Endothelial cell of umbilical vein (primary cell): ENCODE measurements around the gene LAMA5. TPM values are rescaled to one million over a fixed set of nuclear protein-coding genes. Genes with fewer than 3 reads are reported as not detected.

Experiments used
- BruUV-seq: library from RNA; stranded (reverse); fragments of 400-500 nt; replicated peaks from 2 replicates; lab custom pipeline; 2021; lab: Mats Ljungman, UMichigan
- CTCF ChIA-PET: fragments of 300-600, 350-600 bp; sonication (Branson Sonifier 250); formaldehyde crosslinking; loops from one replicate; lab custom pipeline; 2021; ENCODE audit warnings: antibody characterized with exemption, inconsistent platforms; lab: Charles Lee
- POLR2A ChIA-PET: fragments of 300-600, 350-600 bp; sonication (Branson Sonifier 250); formaldehyde crosslinking; loops from one replicate; lab custom pipeline; 2021; ENCODE audit warnings: antibody characterized with exemption, inconsistent platforms; lab: Charles Lee
- DNase-seq: peaks from one replicate; pipeline ENCODE4 v3.0.0-alpha.2; 2011; ENCODE audit warnings: low read depth, low spot score
- FAIRE-seq: peaks from 2 replicates; lab custom pipeline; 2011; peaks lifted over from hg19 to GRCh38; lab: Jason Lieb, UNC
- H2AFZ ChIP-seq: 2 replicates; pipeline ENCODE4 v1.6.0; 2012; ENCODE audit warnings: low read depth, low read length, control low read depth, inconsistent platforms
- H3K27ac ChIP-seq: 2 replicates; pipeline ENCODE4 v1.5.1; 2011; ENCODE audit warnings: low read depth, mild to moderate bottlenecking, control low read depth, low read length, moderate library complexity; ENCODE audit not compliant: insufficient read depth
- H3K27me3 ChIP-seq, 2 experiments: 2 replicates each; pipeline versions ENCODE4 v1.6.0 to v1.6.1; 2011; ENCODE audit warnings: low read length in 2 of 2, mixed read lengths in 1 of 2; ENCODE audit not compliant: control insufficient read depth in 2 of 2, insufficient read depth in 2 of 2
- H3K36me3 ChIP-seq, 2 experiments: 2 replicates in 1 of 2; 3 replicates in 1 of 2; pipeline ENCODE4 v1.5.1; 2011; ENCODE audit warnings: low read length in 2 of 2, mild to moderate bottlenecking in 1 of 2, moderate library complexity in 1 of 2; ENCODE audit not compliant: control insufficient read depth in 2 of 2, insufficient read depth in 2 of 2; ENCODE audit errors: extremely low read depth in 1 of 2
- H3K4me1 ChIP-seq: 3 replicates; pipeline ENCODE4 v1.5.1; 2011; ENCODE audit warnings: mild to moderate bottlenecking, low read length; ENCODE audit not compliant: control insufficient read depth, insufficient read depth; ENCODE audit errors: extremely low read depth
- H3K4me2 ChIP-seq: 2 replicates; pipeline ENCODE4 v1.6.1; 2011; ENCODE audit warnings: low read length, control low read depth, mixed read lengths; ENCODE audit not compliant: insufficient read depth
- H3K4me3 ChIP-seq, 3 experiments: fragments of 200-600 bp in 1 of 3; sonication (generic), shearing (Covaris generic) in 1 of 3; replicated peaks in 1 of 3; 2 replicates each; pipeline ENCODE4 v1.5.1; 2011 to 2016; ENCODE audit warnings: control low read depth in 3 of 3, low read length in 3 of 3, mild to moderate bottlenecking in 2 of 3, inconsistent platforms in 1 of 3, low read depth in 1 of 3, moderate library complexity in 1 of 3; ENCODE audit not compliant: insufficient read depth in 1 of 3
- H3K79me2 ChIP-seq: 2 replicates; pipeline ENCODE4 v1.6.0; 2012; ENCODE audit warnings: low read length, inconsistent platforms; ENCODE audit not compliant: control insufficient read depth, insufficient read depth
- H3K9ac ChIP-seq: replicated peaks from 2 replicates; pipeline ENCODE3; 2011; ENCODE audit warnings: low read length, control low read depth; ENCODE audit not compliant: insufficient read depth; ENCODE audit errors: extremely low read depth
- H3K9me1 ChIP-seq: replicated peaks from 3 replicates; pipeline ENCODE4 v1.6.0; 2011; ENCODE audit warnings: mild to moderate bottlenecking, low read length; ENCODE audit not compliant: control insufficient read depth, insufficient read depth; ENCODE audit errors: extremely low read depth
- H3K9me3 ChIP-seq: replicated peaks from 2 replicates; pipeline ENCODE4 v1.5.1; 2012; ENCODE audit warnings: low read length, inconsistent platforms; ENCODE audit not compliant: control insufficient read depth, insufficient read depth
- H4K20me1 ChIP-seq: replicated peaks from 2 replicates; pipeline ENCODE3; 2011; ENCODE audit warnings: mild to moderate bottlenecking, low read length; ENCODE audit not compliant: control insufficient read depth, insufficient read depth; ENCODE audit errors: extremely low read depth
- CTCF ChIP-seq, 2 donors: IDR thresholded peaks; 1 replicate in 1 of 2; 2 replicates in 1 of 2; pipeline ENCODE4 v1.5.1; 2011; ENCODE audit warnings: low read length in 2 of 2, mild to moderate bottlenecking in 2 of 2, moderate library complexity in 2 of 2, control low read depth in 1 of 2, inconsistent platforms in 1 of 2, low read depth in 1 of 2; ENCODE audit not compliant: insufficient read depth in 1 of 2; ENCODE audit errors: extremely low read depth in 1 of 2
- EZH2 ChIP-seq: IDR thresholded peaks from 2 replicates; pipeline ENCODE4 v1.6.1; 2012; ENCODE audit warnings: borderline replicate concordance, low read depth, mild to moderate bottlenecking, moderate library complexity, low read length, inconsistent platforms; ENCODE audit not compliant: severe bottlenecking
- FOS ChIP-seq: IDR thresholded peaks from 2 replicates; pipeline ENCODE4 v1.6.1; 2011; ENCODE audit warnings: mild to moderate bottlenecking, low read length, moderate library complexity, borderline replicate concordance; ENCODE audit not compliant: insufficient read depth
- GATA2 ChIP-seq: IDR thresholded peaks from 2 replicates; pipeline ENCODE4 v1.7.0; 2011; ENCODE audit warnings: low read depth, mild to moderate bottlenecking, moderate library complexity, mixed read lengths, low read length; ENCODE audit not compliant: insufficient read length, insufficient read depth
- JUN ChIP-seq: IDR thresholded peaks from 2 replicates; pipeline ENCODE4 v1.6.1; 2011; ENCODE audit warnings: borderline replicate concordance, low read depth; ENCODE audit not compliant: insufficient read length, insufficient read depth
- MYC ChIP-seq: IDR thresholded peaks from one replicate; pipeline ENCODE4 v1.6.1; 2011; ENCODE audit warnings: mild to moderate bottlenecking, low read depth, low read length
- POLR2A ChIP-seq: IDR thresholded peaks from 2 replicates; pipeline ENCODE4 v1.6.1; 2012; ENCODE audit warnings: low read depth, mild to moderate bottlenecking, control low read depth, low read length
- POLR2AphosphoS5 ChIP-seq: IDR thresholded peaks from 2 replicates; pipeline ENCODE4 v1.6.1; 2012; ENCODE audit warnings: low read depth, mild to moderate bottlenecking, control low read depth, low read length, moderate library complexity; ENCODE audit not compliant: insufficient read depth
- dilution Hi-C: fragments of 300-500 bp; cut with MboI; formaldehyde crosslinking; loops from one replicate; pipeline ENCODE4 v1.15.0; 2019; ENCODE audit warnings: low sequenced_read_pairs; ENCODE audit not compliant: extremely low pct_ligation_motif_present
- intact Hi-C: fragments of 100-400 bp; cut with micrococcal nuclease; formaldehyde crosslinking; loops from one replicate; pipeline ENCODE4 v1.10.0; 2022
- polyA plus RNA-seq, 4 experiments: library from polyadenylated mRNA; depleted of rRNA in 3 of 4; stranded (reverse) in 3 of 4; unstranded in 1 of 4; fragments of >200 nt; gene quantifications; 2 replicates each; pipeline versions ENCODE4 v1.2.1 to v1.2.3, GENCODE V29; 2011 to 2012; ENCODE audit warnings: missing spikeins in 1 of 4
- total RNA-seq: library from RNA; stranded (reverse); gene quantifications from 2 replicates; pipeline ENCODE4 v1.2.3, GENCODE V29; 2021
- TF ChIP-seq, protein P1 (sequence below): IDR thresholded peaks from 2 replicates; pipeline ENCODE4 v1.6.1; 2011; ENCODE audit not compliant: insufficient read depth, insufficient read length

LAMA5 gene
- total and polyA plus RNA-seq, 2 donors (not counting 3 experiments of a cell fraction or from before 2014, with no cell fraction given), result 24.0 to 145 TPM

- Histone ChIP-seq H3K36me3 (peaks cover 3 to 24% of the 10 kb centered on the region in 2 experiments), H2AFZ (no peak overlapping the region), H3K27ac (no peak overlapping the region), H3K79me2 (no peaks in the 10 kb centered on the region), H3K9me1 (no peaks in the 10 kb centered on the region), H3K4me2 (no peak overlapping the region), H3K4me3 (no peak overlapping the region), H3K4me1 (no peaks in the 10 kb centered on the region), H3K9me3 (no peaks in the 10 kb centered on the region), H3K9ac (no peak overlapping the region), H3K27me3 (no peaks in the 10 kb centered on the region), H4K20me1 (no peaks in the 10 kb centered on the region)
- dilution Hi-C loops (no loop called here), intact Hi-C loops (no loop called here)
- no TSS peak for BruUV-seq
- TF ChIP-seq JUN (no peak), EZH2 (no peak), POLR2A (no peak), FOS (no peak), CTCF (IDR thresholded peaks at IDR 0.05; ENCODE audit: extremely low read depth in 1 of 2, insufficient read depth in 1 of 2, low read depth in 1 of 2, low read length in 2 of 2) (no peak), GATA2 (no peak), MYC (no peak), POLR2AphosphoS5 (no peak)
- TF ChIP-seq, protein P1, sequence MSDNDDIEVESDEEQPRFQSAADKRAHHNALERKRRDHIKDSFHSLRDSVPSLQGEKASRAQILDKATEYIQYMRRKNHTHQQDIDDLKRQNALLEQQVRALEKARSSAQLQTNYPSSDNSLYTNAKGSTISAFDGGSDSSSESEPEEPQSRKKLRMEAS, result no peak
- ChIA-PET CTCF (interaction anchor here (1.4 kb wide), 1 partner anchor 107 kb away, joined by 3 read pairs; no protein-coding TSS in a partner anchor), POLR2A (no interaction called here)
- FAIRE-seq, result no peak
- DNase-seq, result no peak
Measured at GRCh38 chr20:62275219-62275618, 91.9 kb downstream of the LAMA5 start.
